SK-N-SH treated with all-trans-retinoic acid at 6 μM for 48 hours (cell line): ENCODE measurements around the gene GRAP2.
"Not testable (repeated sequence)": the region's sequence is repeated elsewhere in the genome, so short reads cannot be mapped to it uniquely, and the experiment has no call there.

Experiments used
- ATAC-seq: fragments of 200-7000 bp; cut with Tn5 transposase; 3 replicates; pipeline ENCODE4 v1.9.1; 2020; ENCODE audit warnings: mild to moderate bottlenecking, moderate library complexity
- ARNTL ChIP-seq: fragments of 450-650 bp; formaldehyde crosslinking; IDR thresholded peaks from 2 replicates; pipeline ENCODE4 v1.5.0; 2020; ENCODE audit warnings: low read depth, mild to moderate bottlenecking, moderate library complexity, borderline replicate concordance
- BACH2 ChIP-seq: fragments of 250-450 bp; sonication (Bioruptor Pico); IDR thresholded peaks from 2 replicates; pipeline ENCODE4 v1.9.0; 2021; ENCODE audit warnings: mild to moderate bottlenecking, borderline replicate concordance
- CSDC2 ChIP-seq: fragments of 250-450 bp; sonication (Bioruptor Pico); IDR thresholded peaks from 2 replicates; pipeline ENCODE4 v1.5.0; 2020; ENCODE audit warnings: mild to moderate bottlenecking, moderate library complexity
- ESRRG ChIP-seq: fragments of 250-450 bp; sonication (Bioruptor Pico); IDR thresholded peaks from 2 replicates; pipeline ENCODE4 v1.6.1; 2021; ENCODE audit warnings: mild to moderate bottlenecking
- GLIS3 ChIP-seq: fragments of 250-450 bp; sonication (Bioruptor Pico); IDR thresholded peaks from 2 replicates; pipeline ENCODE4 v1.5.0; 2020; ENCODE audit warnings: mild to moderate bottlenecking, moderate library complexity
- ISL1 ChIP-seq: fragments of 250-450 bp; sonication (Bioruptor Pico); IDR thresholded peaks from 2 replicates; pipeline ENCODE4 v2.1.2; 2022; ENCODE audit warnings: mild to moderate bottlenecking, moderate library complexity
- PATZ1 ChIP-seq: fragments of 250-450 bp; sonication (Bioruptor Pico); IDR thresholded peaks from 2 replicates; pipeline ENCODE4 v1.8.0; 2020; ENCODE audit warnings: mild to moderate bottlenecking, moderate library complexity, borderline replicate concordance
- POU6F1 ChIP-seq: fragments of 250-450 bp; sonication (Bioruptor Pico); IDR thresholded peaks from 2 replicates; pipeline ENCODE4 v1.8.0; 2021; ENCODE audit warnings: low read depth, mild to moderate bottlenecking, moderate library complexity, borderline replicate concordance
- PPARA ChIP-seq: fragments of 250-450 bp; sonication (Bioruptor Pico); IDR thresholded peaks from 2 replicates; pipeline ENCODE4 v1.5.0; 2020; ENCODE audit warnings: mild to moderate bottlenecking, borderline replicate concordance
- RARB ChIP-seq: fragments of 250-450 bp; sonication (Bioruptor Pico); IDR thresholded peaks from 2 replicates; pipeline ENCODE4 v1.8.0; 2021; ENCODE audit warnings: mild to moderate bottlenecking, moderate library complexity
- SNAI2 ChIP-seq: fragments of 250-450 bp; sonication (Bioruptor Pico); IDR thresholded peaks from 2 replicates; pipeline ENCODE4 v1.5.0; 2020; ENCODE audit warnings: mild to moderate bottlenecking, moderate library complexity
- TCF4 ChIP-seq: fragments of 250-450 bp; sonication (Bioruptor Pico); IDR thresholded peaks from 2 replicates; pipeline ENCODE4 v1.8.0; 2021; ENCODE audit warnings: mild to moderate bottlenecking, moderate library complexity, borderline replicate concordance
- TOX ChIP-seq: fragments of 250-450 bp; sonication (Bioruptor Pico); IDR thresholded peaks from 2 replicates; pipeline ENCODE4 v1.8.0; 2021; ENCODE audit warnings: mild to moderate bottlenecking, moderate library complexity, borderline replicate concordance
- ZC3H10 ChIP-seq: fragments of 250-450 bp; sonication (Bioruptor Pico); IDR thresholded peaks from 2 replicates; pipeline ENCODE4 v1.5.1; 2021; ENCODE audit warnings: mild to moderate bottlenecking, moderate library complexity
- ZFP3 ChIP-seq: fragments of 250-450 bp; sonication (Bioruptor Pico); IDR thresholded peaks from 2 replicates; pipeline ENCODE4 v1.5.0; 2020; ENCODE audit warnings: mild to moderate bottlenecking, moderate library complexity
- ZNF70 ChIP-seq: fragments of 450-650 bp; formaldehyde crosslinking; IDR thresholded peaks from 2 replicates; pipeline ENCODE4 v1.5.0; 2020; ENCODE audit warnings: mild to moderate bottlenecking, moderate library complexity
- ZNF8 ChIP-seq: fragments of 450-650 bp; formaldehyde crosslinking; IDR thresholded peaks from 2 replicates; pipeline ENCODE4 v1.5.0; 2020; ENCODE audit warnings: mild to moderate bottlenecking, moderate library complexity
- TF ChIP-seq, protein P1 (sequence below): fragments of 250-450 bp; sonication (Bioruptor Pico); IDR thresholded peaks from 2 replicates; pipeline ENCODE4 v1.5.1; 2021; ENCODE audit warnings: mild to moderate bottlenecking, moderate library complexity
- TF ChIP-seq, protein P2 (sequence below): fragments of 250-450 bp; sonication (Bioruptor Pico); IDR thresholded peaks from 2 replicates; pipeline ENCODE4 v1.5.1; 2020; ENCODE audit warnings: low read depth, mild to moderate bottlenecking, moderate library complexity
- TF ChIP-seq, protein P3 (sequence below): fragments of 250-450 bp; sonication (Bioruptor Pico); IDR thresholded peaks from 2 replicates; pipeline ENCODE4 v1.5.0; 2020; ENCODE audit warnings: mild to moderate bottlenecking, moderate library complexity

The GRAP2 gene

GRCh38 chr22:39873965-39874364, 26.9 kb upstream of the GRAP2 start (continued):
- no peak for TF ChIP-seq POU6F1 (CRISPR knock-in tag)
- no peak for TF ChIP-seq TOX (CRISPR knock-in tag)
- no peak for TF ChIP-seq ZFP3
- no peak for TF ChIP-seq PATZ1
- TF ChIP-seq ZNF70: no peak
- TF ChIP-seq, protein P1, sequence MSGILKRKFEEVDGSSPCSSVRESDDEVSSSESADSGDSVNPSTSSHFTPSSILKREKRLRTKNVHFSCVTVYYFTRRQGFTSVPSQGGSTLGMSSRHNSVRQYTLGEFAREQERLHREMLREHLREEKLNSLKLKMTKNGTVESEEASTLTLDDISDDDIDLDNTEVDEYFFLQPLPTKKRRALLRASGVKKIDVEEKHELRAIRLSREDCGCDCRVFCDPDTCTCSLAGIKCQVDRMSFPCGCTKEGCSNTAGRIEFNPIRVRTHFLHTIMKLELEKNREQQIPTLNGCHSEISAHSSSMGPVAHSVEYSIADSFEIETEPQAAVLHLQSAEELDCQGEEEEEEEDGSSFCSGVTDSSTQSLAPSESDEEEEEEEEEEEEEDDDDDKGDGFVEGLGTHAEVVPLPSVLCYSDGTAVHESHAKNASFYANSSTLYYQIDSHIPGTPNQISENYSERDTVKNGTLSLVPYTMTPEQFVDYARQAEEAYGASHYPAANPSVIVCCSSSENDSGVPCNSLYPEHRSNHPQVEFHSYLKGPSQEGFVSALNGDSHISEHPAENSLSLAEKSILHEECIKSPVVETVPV (CRISPR knock-in tag): no peak
- TF ChIP-seq ZNF8 (CRISPR knock-in tag): no peak
- no peak for TF ChIP-seq RARB (CRISPR knock-in tag)
- no peak for TF ChIP-seq BACH2 (CRISPR knock-in tag)

GRCh38 chr22:39875176-39875885, 25.6 kb upstream of the GRAP2 start:
- not testable (repeated sequence) for ATAC-seq

- no peak for ATAC-seq
- no peak for TF ChIP-seq ARNTL (CRISPR knock-in tag)
- TF ChIP-seq, all 23 proteins: peak for 0
Observed at GRCh38 chr22:39877079-39877845, 23.6 kb upstream of the GRAP2 start.

DNA sequence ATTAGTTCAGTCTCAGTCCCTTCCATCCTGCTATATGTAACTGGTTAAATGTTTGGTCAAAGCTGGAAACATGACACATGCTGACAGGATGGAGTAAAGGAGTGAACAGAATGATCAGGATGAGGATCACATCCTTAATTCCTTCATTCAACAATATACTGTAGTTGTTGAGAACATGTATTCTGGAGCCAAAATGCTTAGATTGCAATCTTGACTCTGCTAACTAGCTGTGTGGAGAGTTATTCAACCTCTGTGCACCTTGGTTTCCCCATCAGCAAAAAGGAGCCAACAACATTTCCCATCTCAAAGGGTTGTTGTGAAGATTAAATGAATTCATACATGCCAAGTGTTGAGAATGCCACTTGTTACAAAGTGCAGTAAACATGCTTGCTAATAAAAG, 20.2 kb upstream of the GRAP2 start:
- no peak for ATAC-seq
- TF ChIP-seq ARNTL (CRISPR knock-in tag) (no peak), ZC3H10 (CRISPR knock-in tag) (no peak), GLIS3 (CRISPR knock-in tag) (no peak), CSDC2 (no peak), POU6F1 (CRISPR knock-in tag) (no peak)

GRCh38 chr22:39883057-39883456, 17.8 kb upstream of the GRAP2 start:
- ATAC-seq: no peak
- TF ChIP-seq, protein P2, sequence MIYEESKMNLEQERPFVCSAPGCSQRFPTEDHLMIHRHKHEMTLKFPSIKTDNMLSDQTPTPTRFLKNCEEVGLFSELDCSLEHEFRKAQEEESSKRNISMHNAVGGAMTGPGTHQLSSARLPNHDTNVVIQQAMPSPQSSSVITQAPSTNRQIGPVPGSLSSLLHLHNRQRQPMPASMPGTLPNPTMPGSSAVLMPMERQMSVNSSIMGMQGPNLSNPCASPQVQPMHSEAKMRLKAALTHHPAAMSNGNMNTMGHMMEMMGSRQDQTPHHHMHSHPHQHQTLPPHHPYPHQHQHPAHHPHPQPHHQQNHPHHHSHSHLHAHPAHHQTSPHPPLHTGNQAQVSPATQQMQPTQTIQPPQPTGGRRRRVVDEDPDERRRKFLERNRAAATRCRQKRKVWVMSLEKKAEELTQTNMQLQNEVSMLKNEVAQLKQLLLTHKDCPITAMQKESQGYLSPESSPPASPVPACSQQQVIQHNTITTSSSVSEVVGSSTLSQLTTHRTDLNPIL (CRISPR knock-in tag): no peak
- TF ChIP-seq ISL1 (CRISPR knock-in tag) (no peak), POU6F1 (CRISPR knock-in tag) (no peak), ZNF70 (no peak), CSDC2 (no peak), ZC3H10 (CRISPR knock-in tag) (no peak), BACH2 (CRISPR knock-in tag) (no peak), ZFP3 (no peak), TCF4 (CRISPR knock-in tag) (no peak), ESRRG (CRISPR knock-in tag) (no peak), ZNF8 (CRISPR knock-in tag) (no peak), TOX (CRISPR knock-in tag) (no peak), GLIS3 (CRISPR knock-in tag) (no peak), RARB (CRISPR knock-in tag) (no peak), PPARA (CRISPR knock-in tag) (no peak), SNAI2 (no peak)
- TF ChIP-seq, protein P3, sequence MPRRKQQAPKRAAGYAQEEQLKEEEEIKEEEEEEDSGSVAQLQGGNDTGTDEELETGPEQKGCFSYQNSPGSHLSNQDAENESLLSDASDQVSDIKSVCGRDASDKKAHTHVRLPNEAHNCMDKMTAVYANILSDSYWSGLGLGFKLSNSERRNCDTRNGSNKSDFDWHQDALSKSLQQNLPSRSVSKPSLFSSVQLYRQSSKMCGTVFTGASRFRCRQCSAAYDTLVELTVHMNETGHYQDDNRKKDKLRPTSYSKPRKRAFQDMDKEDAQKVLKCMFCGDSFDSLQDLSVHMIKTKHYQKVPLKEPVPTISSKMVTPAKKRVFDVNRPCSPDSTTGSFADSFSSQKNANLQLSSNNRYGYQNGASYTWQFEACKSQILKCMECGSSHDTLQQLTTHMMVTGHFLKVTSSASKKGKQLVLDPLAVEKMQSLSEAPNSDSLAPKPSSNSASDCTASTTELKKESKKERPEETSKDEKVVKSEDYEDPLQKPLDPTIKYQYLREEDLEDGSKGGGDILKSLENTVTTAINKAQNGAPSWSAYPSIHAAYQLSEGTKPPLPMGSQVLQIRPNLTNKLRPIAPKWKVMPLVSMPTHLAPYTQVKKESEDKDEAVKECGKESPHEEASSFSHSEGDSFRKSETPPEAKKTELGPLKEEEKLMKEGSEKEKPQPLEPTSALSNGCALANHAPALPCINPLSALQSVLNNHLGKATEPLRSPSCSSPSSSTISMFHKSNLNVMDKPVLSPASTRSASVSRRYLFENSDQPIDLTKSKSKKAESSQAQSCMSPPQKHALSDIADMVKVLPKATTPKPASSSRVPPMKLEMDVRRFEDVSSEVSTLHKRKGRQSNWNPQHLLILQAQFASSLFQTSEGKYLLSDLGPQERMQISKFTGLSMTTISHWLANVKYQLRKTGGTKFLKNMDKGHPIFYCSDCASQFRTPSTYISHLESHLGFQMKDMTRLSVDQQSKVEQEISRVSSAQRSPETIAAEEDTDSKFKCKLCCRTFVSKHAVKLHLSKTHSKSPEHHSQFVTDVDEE (CRISPR knock-in tag): no peak
